Stomach (tissue), 9 donors: Measurements from ENCODE around the gene S100A11. TPM values are rescaled to one million over a fixed set of nuclear protein-coding genes. Genes with fewer than 3 reads are reported as not detected.
A peak's percentile ranks its signal among the peaks of the same experiment; 100 is the strongest.

Experiments used
- DNase-seq, 2 donors: peaks; one replicate each; pipeline versions ENCODE4 v3.0.0 to v3.0.0-alpha.2; 2013 to 2019
- H3K27ac ChIP-seq, 5 donors: fragments of 200-600 bp in 4 of 5; sonication (generic) in 4 of 5; one replicate each; pipeline ENCODE4 v1.5.1; 2013 to 2019; ENCODE audit warnings: mild to moderate bottlenecking in 1 of 5, moderate library complexity in 1 of 5
- H3K27me3 ChIP-seq, 3 donors: fragments of 200-600 bp; sonication (generic); one replicate each; pipeline ENCODE4 v1.5.1; 2017 to 2019; ENCODE audit warnings: mixed run types in 1 of 3
- H3K36me3 ChIP-seq, 4 donors: fragments of 200-600 bp; sonication (generic); 1 replicate in 3 of 4; 2 replicates in 1 of 4; pipeline ENCODE4 v1.5.1; 2016 to 2019
- H3K4me1 ChIP-seq, 4 donors: fragments of 200-600 bp; sonication (generic); one replicate each; pipeline ENCODE4 v1.5.1; 2016 to 2019
- H3K4me3 ChIP-seq, 4 donors: fragments of 200-600 bp; sonication (generic) in 3 of 4; one replicate each; pipeline ENCODE4 v1.5.1; 2016 to 2019; ENCODE audit warnings: mild to moderate bottlenecking in 1 of 4
- H3K9me3 ChIP-seq, 4 donors: fragments of 200-600 bp; sonication (generic); one replicate each; pipeline ENCODE4 v1.5.1; 2016 to 2019
- EP300 ChIP-seq: sonication (generic); formaldehyde crosslinking; IDR thresholded peaks from one replicate; pipeline ENCODE4 v1.6.1; 2017; ENCODE audit warnings: antibody characterized with exemption
- POLR2A ChIP-seq, 4 donors: fragments of 450-650 bp; IDR thresholded peaks; one replicate each; pipeline ENCODE4 v1.6.1; 2016; ENCODE audit warnings: antibody characterized with exemption in 4 of 4, control low read depth in 2 of 4, mild to moderate bottlenecking in 1 of 4, moderate library complexity in 1 of 4
- POLR2AphosphoS5 ChIP-seq, 3 donors: sonication (generic); formaldehyde crosslinking; IDR thresholded peaks; one replicate each; pipeline ENCODE4 v1.6.1; 2016; ENCODE audit warnings: antibody characterized with exemption in 3 of 3
- WGBS, 5 donors: extraction: QIAGEN DNeasy Blood & Tissue Kit in 3 of 5; methylation state at CpG; one replicate each; pipeline versions ENCODE4 v1.1.5 to v1.1.7; 2013 to 2018; 5-methylcytosine and 5-hydroxymethylcytosine counted together
- intact Hi-C: fragments of 100-400 bp; cut with DNase I; formaldehyde crosslinking; loops from one replicate; pipeline ENCODE4 v1.15.1; 2023; ENCODE audit warnings: low total_unique reads
- polyA plus RNA-seq, 3 donors: library from polyadenylated mRNA; stranded (reverse); fragments of 200-250 nt; gene quantifications; one replicate each; pipeline ENCODE4 v1.2.3, GENCODE V29; 2013
- total RNA-seq, 5 donors: library from RNA; depleted of rRNA; stranded (reverse); fragments of >200 nt; gene quantifications; one replicate each; pipeline versions ENCODE4 v1.1.0 to v1.2.3, GENCODE V29; 2014 to 2016
- TF ChIP-seq, protein P1 (sequence below), 7 experiments: fragments of 450-650 bp in 4 of 7; fragments of 200-600 bp in 3 of 7; sonication (generic) in 3 of 7; IDR thresholded peaks; one replicate each; pipeline ENCODE4 v1.5.1; 2016 to 2019; ENCODE audit warnings: antibody characterized with exemption in 7 of 7, control low read depth in 2 of 7, mild to moderate bottlenecking in 1 of 7
- donor health status: healthy with polysubstance abuse.
- donor health status: Bipolar disorder and iron deficiency.
- donor health status: healthy.

S100A11 gene
- total and polyA plus RNA-seq, 8 donors = 9.8 to 3,881 (median 250) TPM

DNA sequence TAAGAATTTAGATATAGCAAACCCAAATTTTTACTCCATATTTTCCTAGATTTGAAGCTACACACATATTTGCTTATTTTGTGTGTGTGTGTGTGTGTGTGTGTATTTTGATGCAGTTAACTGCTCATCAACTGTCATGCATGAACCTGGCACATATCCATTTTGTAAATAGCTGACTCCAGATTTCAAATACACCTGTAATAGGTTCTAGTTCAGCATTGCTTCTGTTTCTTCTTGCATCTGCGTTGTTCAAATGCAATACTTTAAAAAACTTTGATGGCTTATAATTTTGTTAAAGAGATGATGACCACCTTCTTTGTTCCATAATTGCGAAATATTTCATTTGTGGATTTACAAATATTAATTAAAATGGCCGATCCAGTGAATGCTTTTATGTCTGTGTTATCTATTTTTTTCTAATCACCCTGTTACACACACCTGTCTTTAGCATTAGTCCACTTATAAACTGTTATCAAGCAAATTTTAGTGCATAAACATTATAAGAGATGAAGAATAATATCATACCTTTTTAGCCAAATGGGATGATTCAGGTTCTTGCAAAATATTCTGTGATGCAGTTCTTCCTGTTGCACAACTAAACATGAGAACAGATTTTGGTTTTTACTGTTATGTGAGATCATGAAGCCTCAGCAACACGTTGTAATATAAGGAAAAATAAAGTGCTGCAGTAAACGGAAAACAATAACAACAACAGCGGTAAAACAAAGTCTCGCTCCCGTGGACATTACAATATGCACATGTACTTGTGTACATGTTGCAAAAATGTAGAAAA is 12.7 kb upstream of the S100A11 start:
- DNase-seq = no peak
- intact Hi-C loops = no loop called here
- TF ChIP-seq EP300 (no peak), POLR2AphosphoS5 (IDR thresholded peaks at IDR 0.05) (no peak), POLR2A (IDR thresholded peaks at IDR 0.05) (no peak)
- TF ChIP-seq, protein P1, sequence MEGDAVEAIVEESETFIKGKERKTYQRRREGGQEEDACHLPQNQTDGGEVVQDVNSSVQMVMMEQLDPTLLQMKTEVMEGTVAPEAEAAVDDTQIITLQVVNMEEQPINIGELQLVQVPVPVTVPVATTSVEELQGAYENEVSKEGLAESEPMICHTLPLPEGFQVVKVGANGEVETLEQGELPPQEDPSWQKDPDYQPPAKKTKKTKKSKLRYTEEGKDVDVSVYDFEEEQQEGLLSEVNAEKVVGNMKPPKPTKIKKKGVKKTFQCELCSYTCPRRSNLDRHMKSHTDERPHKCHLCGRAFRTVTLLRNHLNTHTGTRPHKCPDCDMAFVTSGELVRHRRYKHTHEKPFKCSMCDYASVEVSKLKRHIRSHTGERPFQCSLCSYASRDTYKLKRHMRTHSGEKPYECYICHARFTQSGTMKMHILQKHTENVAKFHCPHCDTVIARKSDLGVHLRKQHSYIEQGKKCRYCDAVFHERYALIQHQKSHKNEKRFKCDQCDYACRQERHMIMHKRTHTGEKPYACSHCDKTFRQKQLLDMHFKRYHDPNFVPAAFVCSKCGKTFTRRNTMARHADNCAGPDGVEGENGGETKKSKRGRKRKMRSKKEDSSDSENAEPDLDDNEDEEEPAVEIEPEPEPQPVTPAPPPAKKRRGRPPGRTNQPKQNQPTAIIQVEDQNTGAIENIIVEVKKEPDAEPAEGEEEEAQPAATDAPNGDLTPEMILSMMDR (IDR thresholded peaks at IDR 0.05) = no peak
- H3K27me3 ChIP-seq = peaks cover 0 to 7% (median 0%) of the 10 kb centered on the region in 3 donors
- H3K4me1 ChIP-seq = peaks cover 23 to 64% (median 28%) of the 10 kb centered on the region in 4 donors
- no peak overlapping the region for H3K4me3 ChIP-seq
- peak overlapping the region in 4 of 5 donors; percentile 90 to 96 (median 96) for H3K27ac ChIP-seq
- H3K9me3 ChIP-seq = no peaks in the 10 kb centered on the region
- H3K36me3 ChIP-seq = no peaks in the 10 kb centered on the region
- WGBS, 5 donors = 59 to 73% (median 70%) methylated on average over 8 of the region's 8 CpGs

DNA sequence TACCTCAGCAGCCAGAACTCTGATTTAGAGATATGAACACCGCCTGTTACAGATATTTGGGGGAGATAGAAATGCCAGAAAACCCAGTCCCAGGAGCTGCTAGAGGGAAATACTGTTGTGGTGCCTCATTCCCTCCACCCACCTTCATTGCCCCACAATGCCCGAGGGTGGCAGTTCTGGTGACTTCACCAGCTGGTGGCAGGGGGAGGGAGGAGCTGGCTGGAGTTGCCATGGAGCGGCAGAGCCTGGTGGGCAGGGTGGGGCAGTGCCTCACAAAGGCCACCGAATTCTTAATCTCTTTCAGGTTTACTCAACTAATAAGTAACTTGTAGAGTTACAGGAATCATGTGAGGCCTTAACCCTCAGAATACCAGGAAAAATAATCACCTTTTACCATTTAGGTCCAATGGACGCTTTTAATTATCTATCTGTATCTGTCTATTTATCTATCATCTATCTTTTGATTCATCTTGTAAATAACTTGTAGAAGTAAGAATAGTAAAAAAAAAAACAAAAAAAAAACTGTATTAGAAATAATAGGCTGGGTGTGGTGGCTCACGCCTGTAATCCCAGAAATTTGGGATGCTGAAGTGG is 11.7 kb upstream of the S100A11 start:
- Histone ChIP-seq H3K9me3 (no peaks in the 10 kb centered on the region), H3K4me3 (peak overlapping the region in 3 of 4 donors; percentile 3 to 27 (median 12)), H3K27me3 (peaks cover 0 to 4% (median 0%) of the 10 kb centered on the region in 3 donors), H3K4me1 (peaks cover 23 to 64% (median 28%) of the 10 kb centered on the region in 4 donors), H3K27ac (peak overlapping the region; percentile 90 to 96 (median 95)), H3K36me3 (no peaks in the 10 kb centered on the region)
- WGBS, 5 donors = 18 to 29% (median 22%) methylated on average over 5 to 6 of the region's 6 CpGs
- peak in 2 of 3 donors; percentile 27 to 47 for TF ChIP-seq POLR2AphosphoS5 (IDR thresholded peaks at IDR 0.05)
- TF ChIP-seq EP300 = no peak
- no peak for TF ChIP-seq POLR2A (IDR thresholded peaks at IDR 0.05)
- TF ChIP-seq, protein P1 (IDR thresholded peaks at IDR 0.05) = no peak
- intact Hi-C loops = no loop called here
- DNase-seq = peak; percentile 88 to 94

DNA sequence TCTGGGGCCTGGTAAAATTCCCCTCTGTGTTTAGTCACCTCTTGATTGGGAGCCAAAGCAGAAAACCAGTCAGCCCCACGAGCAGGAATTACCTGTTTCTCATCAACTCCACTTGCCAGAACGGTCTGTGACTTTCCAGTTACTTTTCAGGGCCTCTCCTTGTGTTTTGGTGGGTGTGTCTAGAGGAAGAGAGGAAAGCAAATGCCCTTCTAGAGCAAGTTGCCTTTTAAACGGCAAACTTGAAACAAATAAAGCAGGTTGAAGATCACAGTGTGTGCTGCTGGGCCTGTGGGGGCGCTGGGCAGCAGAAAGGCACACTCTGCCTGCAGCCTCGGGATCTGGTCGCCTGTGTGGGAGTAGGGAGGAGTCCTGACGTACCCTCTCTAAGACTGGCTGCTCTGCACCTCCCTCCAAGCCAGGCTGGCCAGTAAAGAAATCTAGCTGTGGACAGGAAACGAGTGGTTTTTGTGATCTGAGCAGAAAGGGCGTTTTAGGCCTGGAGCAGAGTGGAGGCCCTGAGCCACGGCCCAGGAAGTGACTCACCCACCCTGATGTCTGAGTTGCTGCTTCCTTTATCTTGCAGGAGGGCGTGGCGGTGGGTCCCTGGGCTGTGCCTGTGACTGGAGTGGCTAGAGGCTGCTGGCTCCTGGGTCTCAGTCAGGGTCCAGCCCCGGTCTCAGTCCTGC is 11.1 kb upstream of the S100A11 start:
- intact Hi-C loops = no loop called here
- TF ChIP-seq, protein P1 (IDR thresholded peaks at IDR 0.05) = peak in 3 of 7 experiments; percentile 27 to 40 (median 32)
- TF ChIP-seq POLR2A (IDR thresholded peaks at IDR 0.05) (no peak), EP300 (no peak), POLR2AphosphoS5 (IDR thresholded peaks at IDR 0.05) (peak; percentile 28 to 90 (median 88))
- peak; percentile 88 to 96 for DNase-seq
- WGBS, 5 donors = 1 to 4% (median 2%) methylated on average over 13 of the region's 13 CpGs
- H3K36me3 ChIP-seq = no peaks in the 10 kb centered on the region
- peaks cover 23 to 64% (median 27%) of the 10 kb centered on the region in 4 donors for H3K4me1 ChIP-seq
- no peaks in the 10 kb centered on the region for H3K27me3 ChIP-seq
- H3K9me3 ChIP-seq = no peaks in the 10 kb centered on the region
- peak overlapping the region; percentile 90 to 96 (median 95) for H3K27ac ChIP-seq
- H3K4me3 ChIP-seq = peak overlapping the region in 3 of 4 donors; percentile 11 to 27 (median 12)

DNA sequence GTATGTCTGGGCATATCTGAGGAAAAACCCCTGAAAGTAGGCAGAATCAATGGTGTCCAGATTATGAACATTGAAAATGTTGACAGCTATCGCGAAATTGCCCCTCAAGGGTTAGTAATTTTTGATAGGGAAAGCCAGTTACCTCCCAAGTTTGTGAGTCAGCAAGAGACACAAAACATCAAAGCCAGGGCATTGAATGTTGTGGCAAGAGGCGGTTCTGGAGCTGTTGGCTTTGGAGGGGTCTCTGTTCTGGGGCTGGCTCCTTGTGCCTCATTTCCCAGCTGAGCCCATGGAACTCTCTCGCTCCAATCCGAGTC is 10.6 kb upstream of the S100A11 start:
- 23 to 33% (median 31%) methylated on average over 5 of the region's 5 CpGs for whole genome bisulfite sequencing, 5 donors
- TF ChIP-seq POLR2A (IDR thresholded peaks at IDR 0.05) (no peak), EP300 (no peak)
- TF ChIP-seq, protein P1 (IDR thresholded peaks at IDR 0.05) = no peak
- H3K27ac ChIP-seq = peak overlapping the region; percentile 90 to 96 (median 95)
- DNase-seq = no peak
- H3K36me3 ChIP-seq = no peaks in the 10 kb centered on the region
- no peaks in the 10 kb centered on the region for H3K9me3 ChIP-seq
- H3K27me3 ChIP-seq = no peaks in the 10 kb centered on the region
- intact Hi-C loops = no loop called here
- peak overlapping the region in 2 of 4 donors; percentile 11 to 27 for H3K4me3 ChIP-seq
- H3K4me1 ChIP-seq = peaks cover 22 to 60% (median 26%) of the 10 kb centered on the region in 4 donors
